Right lung (tissue), 5 donors: ENCODE measurements around the gene KRTAP5-9. TPM values are rescaled to one million over a fixed set of nuclear protein-coding genes. Genes with fewer than 3 reads are reported as not detected.
"Not testable (repeated sequence)": the region's sequence is repeated elsewhere in the genome, so short reads cannot be mapped to it uniquely, and the experiment has no call there.

ENCODE experiments used
- DNase-seq, 2 donors: peaks; one replicate each; pipeline ENCODE4 v3.0.0-alpha.2; 2013
- polyA plus RNA-seq, 5 donors: library from polyadenylated mRNA; unstranded; fragments of 120-200 nt; gene quantifications; one replicate each; pipeline versions ENCODE4 v1.2.1 to v1.2.3, GENCODE V29; 2013; ENCODE audit warnings: inconsistent platforms in 1 of 5, low replicate concordance in 1 of 5; ENCODE audit not compliant: insufficient read length in 5 of 5, insufficient read depth in 1 of 5

Gene KRTAP5-9
- polyA plus RNA-seq, 5 donors: 0.13 to 0.57 (median 0.34) TPM

GRCh38 chr11:71532036-71532610 lies 16.1 kb upstream of the KRTAP5-9 start:
- DNase-seq: no peak

- DNase-seq: not testable (repeated sequence)
These were observed 13.3 kb upstream of the KRTAP5-9 start for GRCh38 chr11:71534711-71535608.

- DNase-seq: no peak
These were observed 12.4 kb upstream of the KRTAP5-9 start for GRCh38 chr11:71535825-71536224.

GRCh38 chr11:71537537-71537936 lies 10.7 kb upstream of the KRTAP5-9 start:
- DNase-seq: no peak

- DNase-seq: peak; percentile 2 to 16
These were observed 10.1 kb upstream of the KRTAP5-9 start, which contains the start of gene KRTAP5-8 for GRCh38 chr11:71537977-71538665. Gene KRTAP5-8 (plus strand): TSS chr11:71538025. CDS start chr11:71538056, 31 bp downstream.

- no peak for DNase-seq
These were observed 9.6 kb upstream of the KRTAP5-9 start for GRCh38 chr11:71538666-71538990.

GRCh38 chr11:71539017-71539416 lies 9.2 kb upstream of the KRTAP5-9 start:
- DNase-seq: no peak

GRCh38 chr11:71539971-71540370 lies 8.2 kb upstream of the KRTAP5-9 start:
- DNase-seq: not testable (repeated sequence)

GRCh38 chr11:71540521-71541304 lies 7.5 kb upstream of the KRTAP5-9 start:
- not testable (repeated sequence) for DNase-seq

- DNase-seq: no peak
These were observed 5.8 kb upstream of the KRTAP5-9 start for GRCh38 chr11:71542382-71542781.

- no peak for DNase-seq
These were observed 5.1 kb upstream of the KRTAP5-9 start for GRCh38 chr11:71542879-71543777.

- no peak for DNase-seq
These were observed 4.4 kb upstream of the KRTAP5-9 start for GRCh38 chr11:71543866-71544265.

GRCh38 chr11:71544525-71545214 lies 3.5 kb upstream of the KRTAP5-9 start:
- no peak for DNase-seq

- DNase-seq: no peak
These were observed 2.7 kb upstream of the KRTAP5-9 start for GRCh38 chr11:71545405-71545966.

- DNase-seq: no peak
These were observed 514 bp downstream of the KRTAP5-9 start for GRCh38 chr11:71548716-71549151.

GRCh38 chr11:71551711-71552110 lies 3.5 kb downstream of the KRTAP5-9 start:
- DNase-seq: no peak

GRCh38 chr11:71554996-71555395 lies 6.8 kb downstream of the KRTAP5-9 start:
- DNase-seq: no peak

GRCh38 chr11:71555508-71555907 lies 7.3 kb downstream of the KRTAP5-9 start:
- no peak for DNase-seq

- DNase-seq: no peak
These were observed 7.8 kb downstream of the KRTAP5-9 start for GRCh38 chr11:71556018-71556417.

- no peak for DNase-seq
These were observed 9.0 kb downstream of the KRTAP5-9 start for GRCh38 chr11:71557257-71557656.
